PFSK-1 (cell line): ENCODE measurements around the gene ADM5.

ENCODE experiments used
- FOXP2 ChIP-seq: optimal IDR thresholded peaks from 2 replicates; pipeline ENCODE3; 2011; ENCODE audit warnings: borderline replicate concordance, control low read depth, inconsistent platforms; ENCODE audit not compliant: insufficient read depth; ENCODE audit errors: extremely low read length, extremely low read depth
- POLR2AphosphoS5 ChIP-seq: IDR thresholded peaks from 2 replicates; pipeline ENCODE4 v1.6.1; 2012; ENCODE audit warnings: low read depth, mild to moderate bottlenecking, control low read depth, low read length, moderate library complexity
- REST ChIP-seq, 2 experiments: IDR thresholded peaks; 2 replicates each; pipeline versions ENCODE4 v1.6.1 to v1.8.0; 2011 to 2012; ENCODE audit warnings: low read depth in 2 of 2, low read length in 2 of 2, control low read depth in 1 of 2, inconsistent platforms in 1 of 2, mild to moderate bottlenecking in 1 of 2, moderate library complexity in 1 of 2; ENCODE audit not compliant: insufficient read depth in 1 of 2
- SIN3A ChIP-seq: IDR thresholded peaks from 2 replicates; pipeline ENCODE4 v1.6.1; 2012; ENCODE audit warnings: mild to moderate bottlenecking, low read length, moderate library complexity, borderline replicate concordance; ENCODE audit not compliant: insufficient read depth
- TAF1 ChIP-seq: IDR thresholded peaks from 2 replicates; pipeline ENCODE4 v1.6.1; 2012; ENCODE audit warnings: low read length, control low read depth, borderline replicate concordance; ENCODE audit not compliant: insufficient read depth

ADM5 gene

GRCh38 chr19:49683814-49684250 lies 5.6 kb upstream of the ADM5 start:
- no peak for TF ChIP-seq FOXP2
- no peak for TF ChIP-seq POLR2AphosphoS5
- no peak for TF ChIP-seq REST (IDR thresholded peaks at IDR 0.05; ENCODE audit: insufficient read depth in 1 of 2, low read depth in 2 of 2, low read length in 2 of 2)
- TF ChIP-seq SIN3A: no peak
- TF ChIP-seq TAF1: no peak

- no peak for TF ChIP-seq FOXP2
- TF ChIP-seq POLR2AphosphoS5: no peak
- TF ChIP-seq REST (IDR thresholded peaks at IDR 0.05; ENCODE audit: insufficient read depth in 1 of 2, low read depth in 2 of 2, low read length in 2 of 2): no peak
- TF ChIP-seq TAF1: no peak
- TF ChIP-seq SIN3A: no peak
Observed at GRCh38 chr19:49684251-49684982, 5.0 kb upstream of the ADM5 start.

GRCh38 chr19:49684983-49685553 lies 4.3 kb upstream of the ADM5 start:
- TF ChIP-seq FOXP2 (no peak), REST (IDR thresholded peaks at IDR 0.05; ENCODE audit: insufficient read depth in 1 of 2, low read depth in 2 of 2, low read length in 2 of 2) (no peak), POLR2AphosphoS5 (no peak), SIN3A (no peak)

GRCh38 chr19:49685845-49686332 lies 3.5 kb upstream of the ADM5 start:
- TF ChIP-seq REST (IDR thresholded peaks at IDR 0.05; ENCODE audit: insufficient read depth in 1 of 2, low read depth in 2 of 2, low read length in 2 of 2) (no peak), FOXP2 (peak; percentile 8)
